T-helper 1 cell (primary cell): ENCODE measurements around the gene INKA1.
A peak's percentile ranks its signal among the peaks of the same experiment; 100 is the strongest.
"Not testable (repeated sequence)": the region's sequence is repeated elsewhere in the genome, so short reads cannot be mapped to it uniquely, and the experiment has no call there.

Experiments used
- DNase-seq, 5 donors: peaks; one replicate each; pipeline ENCODE4 v3.0.0-alpha.2; 2012 to 2020

INKA1 gene

GRCh38 chr3:49813497-49814174 is 10.6 kb downstream of the INKA1 start, which contains the start of gene UBA7:
TSS of gene UBA7 (minus strand) at chr3:49813953. CDS start at chr3:49813787, 166 bp downstream.
- DNase-seq = peak in 2 of 5 donors; percentile 11 to 65

DNA sequence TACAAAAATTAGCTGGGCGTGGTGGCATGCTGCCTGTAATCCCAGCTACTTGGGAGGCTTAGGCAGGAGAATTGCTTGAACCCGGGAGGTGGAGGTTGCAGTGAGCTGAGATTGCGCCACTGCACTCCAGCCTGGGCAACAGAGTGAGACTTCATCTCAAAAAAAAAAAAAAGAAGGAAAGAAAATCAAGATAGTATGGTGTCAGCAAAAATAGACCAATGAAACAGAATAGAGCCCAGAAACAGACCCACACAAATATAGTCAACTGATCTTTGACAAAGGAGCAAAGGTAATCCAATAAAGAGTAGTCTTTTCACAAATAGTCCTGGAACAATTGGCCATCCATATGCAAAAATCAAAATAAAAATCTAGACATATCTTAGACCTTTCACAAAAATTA is 20.1 kb downstream of the INKA1 start:
- DNase-seq = not testable (repeated sequence)

DNA sequence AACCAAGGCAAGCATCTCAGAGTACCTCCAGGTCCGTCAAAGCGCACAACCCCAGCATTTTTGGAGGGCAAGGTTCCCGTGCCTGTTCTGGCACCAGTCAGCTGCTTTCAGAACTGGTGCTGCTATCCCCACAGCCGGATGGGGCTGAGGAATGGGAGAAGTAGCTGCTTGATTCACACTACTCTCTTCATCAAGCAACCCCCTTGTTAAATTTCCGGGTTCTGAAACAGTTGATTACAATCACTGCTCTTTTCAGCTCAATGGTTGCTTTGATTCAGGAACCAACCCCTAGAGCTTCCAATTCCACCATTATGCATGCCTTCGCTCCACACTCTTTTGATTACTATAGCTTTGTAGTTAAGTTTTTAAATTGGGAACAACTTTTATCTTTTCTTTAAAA is 23.0 kb downstream of the INKA1 start:
- DNase-seq = no peak

GRCh38 chr3:49831341-49831740 is 28.3 kb downstream of the INKA1 start:
- no peak for DNase-seq

DNA sequence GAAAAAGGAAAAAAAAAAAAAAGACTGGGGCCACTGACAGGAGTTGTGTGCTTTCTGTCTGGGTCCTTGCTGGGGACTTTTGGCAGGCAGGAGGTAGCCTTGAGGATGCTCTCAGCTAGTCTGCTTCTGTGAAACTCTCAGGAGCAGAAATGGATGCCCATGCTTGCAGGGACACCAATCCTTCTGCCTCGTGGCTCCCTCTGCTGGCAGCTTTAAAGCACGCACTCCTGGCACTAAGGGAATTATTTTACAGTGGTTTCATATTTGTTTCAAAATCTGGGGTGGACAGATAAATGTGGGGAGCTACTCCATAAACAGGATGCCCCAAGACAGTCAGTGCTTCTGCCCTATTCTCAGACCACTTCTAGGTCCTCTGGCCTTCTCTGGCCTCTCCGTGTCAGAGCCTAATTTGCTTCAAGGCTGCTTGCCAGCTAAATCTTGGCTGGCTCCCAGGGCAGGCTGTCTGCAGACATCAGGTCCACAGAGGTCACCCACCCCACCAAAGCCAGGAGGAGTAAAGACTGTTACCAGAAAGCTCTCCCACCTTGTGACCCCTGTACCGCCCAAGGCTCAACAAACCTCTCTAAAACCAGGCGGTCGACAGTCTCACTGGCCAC is 36.2 kb downstream of the INKA1 start:
- peak; percentile 55 to 78 (median 70) for DNase-seq

DNA sequence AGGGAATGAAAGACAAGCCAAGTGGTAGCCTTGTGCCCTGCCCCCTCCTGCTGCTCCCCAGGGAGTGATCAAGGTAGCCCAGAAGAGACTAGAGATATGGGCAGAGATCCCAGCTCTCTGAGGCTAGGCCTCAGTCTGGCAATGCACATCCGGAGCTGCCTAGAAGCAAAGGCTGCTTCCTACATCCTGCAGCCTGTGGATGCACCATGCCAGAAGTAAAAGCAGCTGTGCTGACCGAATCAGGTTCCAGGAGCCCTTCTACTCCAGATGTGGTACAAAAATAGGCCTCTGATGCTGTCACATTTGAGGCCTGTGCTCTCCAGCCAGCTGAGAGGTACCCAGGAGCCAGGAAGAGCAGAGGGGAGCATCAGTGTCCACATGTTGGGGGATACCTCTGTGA is 37.3 kb downstream of the INKA1 start:
- no peak for DNase-seq

GRCh38 chr3:49841126-49841696 is 38.1 kb downstream of the INKA1 start:
- DNase-seq = no peak

DNA sequence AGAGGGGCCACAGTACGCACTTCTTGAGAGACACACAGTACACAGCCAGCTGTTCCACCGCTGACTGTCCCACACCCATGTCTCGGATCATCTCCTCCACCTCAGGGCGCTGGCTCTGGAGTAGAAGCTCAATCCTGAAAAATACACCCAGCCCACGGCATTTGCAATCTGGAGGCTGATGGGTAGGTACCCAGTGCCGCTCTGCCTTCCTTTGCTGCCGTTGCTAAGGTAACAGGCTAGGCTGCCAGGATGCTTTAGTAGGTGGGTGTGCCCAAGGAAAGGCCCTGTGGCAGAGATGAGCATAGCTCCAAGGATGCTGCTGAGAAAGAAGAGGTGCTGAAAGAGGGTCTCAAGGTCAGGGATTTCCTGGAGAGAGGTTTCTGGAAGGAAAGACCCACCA is 38.7 kb downstream of the INKA1 start:
- DNase-seq = no peak

GRCh38 chr3:49842843-49843517 is 39.9 kb downstream of the INKA1 start:
- DNase-seq = no peak

- DNase-seq = no peak
These were observed 41.6 kb downstream of the INKA1 start for GRCh38 chr3:49844464-49845183.

GRCh38 chr3:49845694-49846093 is 42.6 kb downstream of the INKA1 start:
- DNase-seq = no peak
